SK-N-SH (cell line): ENCODE measurements around the gene MTHFD1L. TPM values are rescaled to one million over a fixed set of nuclear protein-coding genes. Genes with fewer than 3 reads are reported as not detected.

Experiments used
- CTCF ChIA-PET: fragments of 300-600, 350-600 bp; formaldehyde crosslinking; extraction: SDS; loops from one replicate; lab custom pipeline; 2021; lab: Yijun Ruan, JAX
- POLR2A ChIA-PET: fragments of 350-600 bp; sonication (Branson Sonifier 250); formaldehyde crosslinking; extraction: SDS; loops from one replicate; lab custom pipeline; 2020; ENCODE audit warnings: antibody characterized with exemption, inconsistent platforms; lab: Yijun Ruan, JAX
- DNase-seq: peaks from one replicate; pipeline ENCODE4 v3.0.0; 2012
- H2AFZ ChIP-seq: fragments of 200-600 bp; sonication (generic); 2 replicates; pipeline ENCODE4 v1.8.1; 2016; ENCODE audit warnings: antibody characterized with exemption, mild to moderate bottlenecking, low read depth
- H3F3A ChIP-seq: fragments of 200-600 bp; sonication (generic); replicated peaks from 2 replicates; pipeline ENCODE3; 2016; ENCODE audit warnings: antibody characterized with exemption, mild to moderate bottlenecking; ENCODE audit not compliant: insufficient read depth
- H3K27ac ChIP-seq, 2 experiments: fragments of 200-500 bp in 1 of 2; fragments of 200-600 bp in 1 of 2; sonication (Bioruptor generic) in 1 of 2; sonication (generic), shearing (Covaris generic) in 1 of 2; 2 replicates each; pipeline versions ENCODE4 v1.5.1 to v1.6.1; 2014 to 2016; ENCODE audit warnings: low read depth in 2 of 2, inconsistent platforms in 1 of 2, low read length in 1 of 2, mild to moderate bottlenecking in 1 of 2, mixed read lengths in 1 of 2
- H3K27me3 ChIP-seq: fragments of 200-600 bp; sonication (generic), shearing (Covaris generic); 2 replicates; pipeline ENCODE4 v1.6.1; 2016; ENCODE audit warnings: mixed run types; ENCODE audit not compliant: insufficient read depth
- H3K36me3 ChIP-seq, 2 experiments: fragments of 200-500 bp in 1 of 2; fragments of 200-600 bp in 1 of 2; sonication (Bioruptor generic) in 1 of 2; sonication (generic) in 1 of 2; replicated peaks in 1 of 2; 2 replicates each; pipeline versions ENCODE3 to v1.5.1; 2014 to 2016; ENCODE audit warnings: low read length in 1 of 2, mild to moderate bottlenecking in 1 of 2; ENCODE audit not compliant: insufficient read depth in 2 of 2, control insufficient read depth in 1 of 2
- H3K4me1 ChIP-seq, 2 experiments: fragments of 200-500 bp in 1 of 2; fragments of 200-600 bp in 1 of 2; sonication (Bioruptor generic) in 1 of 2; sonication (generic), shearing (Covaris generic) in 1 of 2; 2 replicates each; pipeline versions ENCODE4 v1.5.1 to v1.6.1; 2014 to 2016; ENCODE audit warnings: low read depth in 1 of 2, low read length in 1 of 2, mixed run types in 1 of 2; ENCODE audit not compliant: insufficient read depth in 2 of 2, control insufficient read depth in 1 of 2
- H3K4me2 ChIP-seq: fragments of 200-600 bp; sonication (generic), shearing (Covaris generic); 2 replicates; pipeline ENCODE4 v1.6.1; 2017; ENCODE audit warnings: mixed run types
- H3K4me3 ChIP-seq, 2 experiments: fragments of 200-500 bp in 1 of 2; fragments of 200-600 bp in 1 of 2; sonication (Bioruptor generic) in 1 of 2; sonication (generic), shearing (Covaris generic) in 1 of 2; 2 replicates each; pipeline versions ENCODE4 v1.5.1 to v1.8.1; 2014 to 2016; ENCODE audit warnings: low read depth in 2 of 2, inconsistent platforms in 1 of 2, low read length in 1 of 2, mild to moderate bottlenecking in 1 of 2, mixed read lengths in 1 of 2, moderate library complexity in 1 of 2
- H3K79me2 ChIP-seq: fragments of 200-600 bp; sonication (generic); 2 replicates; pipeline ENCODE4 v1.8.1; 2017; ENCODE audit warnings: mild to moderate bottlenecking; ENCODE audit not compliant: insufficient read depth
- H3K9ac ChIP-seq: fragments of 200-600 bp; sonication (generic); 2 replicates; pipeline ENCODE4 v1.6.1; 2017; ENCODE audit warnings: mixed run types
- H3K9me2 ChIP-seq: fragments of 200-600 bp; sonication (generic); 2 replicates; pipeline ENCODE4 v1.6.1; 2017; ENCODE audit warnings: mixed run types
- H3K9me3 ChIP-seq: fragments of 200-600 bp; sonication (generic); 2 replicates; pipeline ENCODE4 v1.6.1; 2017; ENCODE audit warnings: mixed run types, mild to moderate bottlenecking, moderate library complexity
- H4K20me1 ChIP-seq: fragments of 200-600 bp; sonication (generic); 2 replicates; pipeline ENCODE4 v1.6.1; 2017; ENCODE audit warnings: mild to moderate bottlenecking, mixed run types; ENCODE audit not compliant: insufficient read depth
- EP300 ChIP-seq, 2 experiments: IDR thresholded peaks; 2 replicates each; pipeline versions ENCODE4 v1.4.0 to v1.6.1; 2012; ENCODE audit warnings: borderline replicate concordance in 1 of 2, low read depth in 1 of 2, low read length in 1 of 2
- EZH2phosphoT487 ChIP-seq: fragments of 200-600 bp; sonication (generic); IDR thresholded peaks from 2 replicates; pipeline ENCODE4 v1.6.1; 2017; ENCODE audit warnings: low read depth, mixed run types, mild to moderate bottlenecking, antibody characterized with exemption, moderate library complexity, borderline replicate concordance
- FOSL2 ChIP-seq: IDR thresholded peaks from 2 replicates; pipeline ENCODE4 v1.4.0; 2012; ENCODE audit warnings: low read depth, mild to moderate bottlenecking, moderate library complexity, borderline replicate concordance
- FOXJ3 ChIP-seq: sonication (generic); formaldehyde crosslinking; IDR thresholded peaks from 2 replicates; pipeline ENCODE4 v1.5.1; 2020; ENCODE audit warnings: mild to moderate bottlenecking, missing genetic modification reagents
- NFIC ChIP-seq: IDR thresholded peaks from 2 replicates; pipeline ENCODE4 v1.4.0; 2012; ENCODE audit warnings: borderline replicate concordance
- PBX3 ChIP-seq: IDR thresholded peaks from 2 replicates; pipeline ENCODE4; 2012
- POLR2AphosphoS5 ChIP-seq: IDR thresholded peaks from 2 replicates; pipeline ENCODE4 v1.6.1; 2012; ENCODE audit warnings: low read depth, low read length
- RAD21 ChIP-seq: IDR thresholded peaks from 2 replicates; pipeline ENCODE4 v1.6.1; 2012; ENCODE audit warnings: mild to moderate bottlenecking, low read length
- RCOR1 ChIP-seq: fragments of 150-350 bp; IDR thresholded peaks from 2 replicates; pipeline ENCODE4 v1.6.1; 2017; ENCODE audit warnings: antibody characterized with exemption, low read length
- RFX5 ChIP-seq: IDR thresholded peaks from 2 replicates; pipeline ENCODE4 v1.6.1; 2012; ENCODE audit warnings: mild to moderate bottlenecking, improper control_type of control experiment, low read length
- RXRA ChIP-seq: IDR thresholded peaks from 2 replicates; pipeline ENCODE4 v1.4.0; 2012; ENCODE audit warnings: low read depth, mild to moderate bottlenecking, borderline replicate concordance
- SMC3 ChIP-seq: IDR thresholded peaks from 2 replicates; pipeline ENCODE4 v1.6.1; 2012; ENCODE audit warnings: low read depth, low read length, improper control_type of control experiment
- TAF1 ChIP-seq: IDR thresholded peaks from 2 replicates; pipeline ENCODE4 v1.6.1; 2012; ENCODE audit warnings: low read depth, mild to moderate bottlenecking, low read length, moderate library complexity, borderline replicate concordance
- TCF12 ChIP-seq: IDR thresholded peaks from 2 replicates; pipeline ENCODE4 v1.4.0; 2012
- TEAD4 ChIP-seq: IDR thresholded peaks from 2 replicates; pipeline ENCODE4 v1.4.0; 2012; ENCODE audit warnings: mild to moderate bottlenecking, borderline replicate concordance; ENCODE audit not compliant: insufficient read depth
- USF1 ChIP-seq: IDR thresholded peaks from 2 replicates; pipeline ENCODE4 v1.4.0; 2012; ENCODE audit warnings: low read depth, borderline replicate concordance
- USF2 ChIP-seq: fragments of 150-350 bp; IDR thresholded peaks from 2 replicates; pipeline ENCODE4 v1.6.1; 2017; ENCODE audit warnings: antibody characterized with exemption, low read length, low read depth, borderline replicate concordance
- YY1 ChIP-seq: IDR thresholded peaks from 2 replicates; pipeline ENCODE4 v1.4.0; 2012; ENCODE audit warnings: low read depth, mild to moderate bottlenecking
- WGBS: methylation state at CpG from one replicate; pipeline ENCODE4 v1.1.6; 2017; ENCODE audit warnings: low lambda C conversion rate; 5-methylcytosine and 5-hydroxymethylcytosine counted together
- polyA plus RNA-seq, 3 experiments: library from polyadenylated mRNA; depleted of rRNA; stranded (reverse); fragments of >200 nt; gene quantifications; 2 replicates each; pipeline ENCODE4 v1.2.3, GENCODE V29; 2012

Gene MTHFD1L
- polyA plus RNA-seq, 1 of the 3 experiments (the other 2 are of a cell fraction): 37.0 TPM

- no peak overlapping the region for H3K9ac ChIP-seq
- 96% methylated on average over 4 of the region's 4 CpGs for WGBS
- H4K20me1 ChIP-seq: no peaks in the 10 kb centered on the region
- H3F3A ChIP-seq: peaks cover 27% of the 10 kb centered on the region
- POLR2A ChIA-PET: no interaction called here
- H3K27me3 ChIP-seq: no peaks in the 10 kb centered on the region
- peaks cover 0 to 8% of the 10 kb centered on the region in 2 experiments; a peak in 1 of 4 replicates for H3K4me1 ChIP-seq
- H3K4me3 ChIP-seq: no peak overlapping the region
- H3K79me2 ChIP-seq: no peaks in the 10 kb centered on the region
- no peak overlapping the region for H2AFZ ChIP-seq
- no peaks in the 10 kb centered on the region for H3K9me2 ChIP-seq
- CTCF ChIA-PET: interaction anchor here (5.9 to 17.7 kb wide), 2 partner anchors 115 to 317 kb away, joined by 26 to 371 read pairs; no protein-coding TSS in a partner anchor
- DNase-seq: no peak
- no peak overlapping the region for H3K27ac ChIP-seq
- no peak overlapping the region for H3K4me2 ChIP-seq
- no peaks in the 10 kb centered on the region for H3K9me3 ChIP-seq
- TF ChIP-seq FOSL2 (no peak), USF2 (no peak), TEAD4 (no peak), TCF12 (no peak), POLR2AphosphoS5 (no peak), PBX3 (no peak), EP300 (IDR thresholded peaks at IDR 0.05; ENCODE audit: borderline replicate concordance in 1 of 2, low read depth in 1 of 2, low read length in 1 of 2) (no peak), FOXJ3 (CRISPR knock-in tag) (no peak), SMC3 (no peak), RCOR1 (no peak), USF1 (no peak), TAF1 (no peak), RFX5 (no peak), RXRA (no peak), YY1 (no peak), EZH2phosphoT487 (no peak), NFIC (no peak), RAD21 (no peak)
- TF ChIP-seq, all 33 proteins: peak for 0
- peaks cover 0 to 22% of the 10 kb centered on the region in 2 experiments for H3K36me3 ChIP-seq
These were observed 142.4 kb downstream of the MTHFD1L start for GRCh38 chr6:151007922-151008321.
